Measurements from ENCODE around the gene DSCAM.

DNA sequence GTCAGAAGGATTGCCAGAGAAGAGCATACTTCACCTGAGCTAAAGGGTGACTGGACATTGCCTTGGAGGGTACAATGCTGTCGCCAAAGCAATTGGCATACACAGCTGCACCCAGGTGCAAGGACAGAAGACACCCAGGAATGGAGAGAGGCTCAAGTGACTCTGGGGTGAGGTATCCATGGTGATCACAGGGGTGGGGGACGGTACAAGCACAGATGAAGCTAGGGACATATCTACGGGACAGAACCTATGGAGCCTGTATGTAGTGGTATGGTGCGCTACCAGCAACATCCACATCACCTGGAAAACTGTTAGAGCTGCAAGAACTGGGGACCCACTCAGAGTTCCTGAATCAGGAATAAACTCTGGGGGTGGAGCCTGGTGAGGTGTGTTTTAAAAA lies 693.6 kb downstream of the DSCAM start:
- TF ChIP-seq YY1 (IDR thresholded peaks at IDR 0.05; ENCODE audit: extremely low read depth, insufficient replicate concordance, low read depth, low read length) (no peak), REST (IDR thresholded peaks at IDR 0.05; ENCODE audit: low read depth) (no peak)
- TF ChIP-seq, protein P1, sequence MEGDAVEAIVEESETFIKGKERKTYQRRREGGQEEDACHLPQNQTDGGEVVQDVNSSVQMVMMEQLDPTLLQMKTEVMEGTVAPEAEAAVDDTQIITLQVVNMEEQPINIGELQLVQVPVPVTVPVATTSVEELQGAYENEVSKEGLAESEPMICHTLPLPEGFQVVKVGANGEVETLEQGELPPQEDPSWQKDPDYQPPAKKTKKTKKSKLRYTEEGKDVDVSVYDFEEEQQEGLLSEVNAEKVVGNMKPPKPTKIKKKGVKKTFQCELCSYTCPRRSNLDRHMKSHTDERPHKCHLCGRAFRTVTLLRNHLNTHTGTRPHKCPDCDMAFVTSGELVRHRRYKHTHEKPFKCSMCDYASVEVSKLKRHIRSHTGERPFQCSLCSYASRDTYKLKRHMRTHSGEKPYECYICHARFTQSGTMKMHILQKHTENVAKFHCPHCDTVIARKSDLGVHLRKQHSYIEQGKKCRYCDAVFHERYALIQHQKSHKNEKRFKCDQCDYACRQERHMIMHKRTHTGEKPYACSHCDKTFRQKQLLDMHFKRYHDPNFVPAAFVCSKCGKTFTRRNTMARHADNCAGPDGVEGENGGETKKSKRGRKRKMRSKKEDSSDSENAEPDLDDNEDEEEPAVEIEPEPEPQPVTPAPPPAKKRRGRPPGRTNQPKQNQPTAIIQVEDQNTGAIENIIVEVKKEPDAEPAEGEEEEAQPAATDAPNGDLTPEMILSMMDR (IDR thresholded peaks at IDR 0.05 in 2 of 3, conservative IDR thresholded peaks at IDR 0.05 in 1 of 3; ENCODE audit: borderline replicate concordance in 1 of 3, insufficient read depth in 1 of 3, low read depth in 2 of 3, low read length in 2 of 3) = no peak

Data from HCT116 (cell line).